Stimulated activated naive CD4-positive, alpha-beta T cell (primary cell): ENCODE results near the gene RPTOR.
"Not testable (repeated sequence)": the region's sequence is repeated elsewhere in the genome, so short reads cannot be mapped to it uniquely, and the experiment has no call there.

Source experiments
- DNase-seq, 6 experiments: peaks; one replicate each; lab custom pipeline; 2025; lab: John Stamatoyannopoulos, UW

The RPTOR gene

DNA sequence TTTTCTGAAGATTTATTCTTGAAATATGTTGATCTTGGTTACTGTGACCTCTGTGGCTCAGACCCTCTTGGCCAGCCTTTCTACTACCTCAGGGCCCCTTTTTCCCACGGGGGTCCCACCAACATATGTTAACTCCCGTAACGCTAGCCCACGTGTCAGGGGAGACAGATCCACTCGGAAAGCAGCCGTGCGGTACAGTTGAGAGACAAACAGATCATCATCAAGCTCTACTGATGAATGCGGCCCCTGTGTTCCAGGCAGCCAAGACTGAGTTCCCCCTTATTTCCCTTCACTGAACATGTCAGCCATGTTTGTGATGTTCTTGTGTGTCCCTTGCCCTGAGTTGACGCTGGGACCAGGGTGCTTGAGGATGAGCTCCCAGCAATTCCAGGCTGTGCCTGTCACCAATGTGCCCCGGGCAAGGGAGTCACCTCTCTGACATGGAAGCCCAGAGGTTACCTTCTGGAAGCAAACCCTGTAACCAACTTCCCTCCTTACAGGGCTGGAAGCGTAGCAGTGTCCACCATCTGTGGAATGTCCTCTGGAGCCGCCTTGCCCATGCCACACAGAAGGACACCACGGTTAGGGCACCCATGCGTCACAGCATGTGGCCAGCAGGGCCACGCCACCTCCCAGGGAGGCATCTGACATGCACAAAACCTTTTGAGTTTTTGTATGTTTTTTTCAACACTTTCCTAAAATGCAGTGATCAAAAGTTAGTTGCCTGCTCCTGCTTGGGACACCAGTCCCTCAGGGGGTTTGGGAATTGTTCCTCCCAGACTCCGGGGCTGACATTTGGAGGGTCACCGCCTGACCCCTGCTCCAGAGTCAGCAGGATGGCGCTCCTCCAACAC lies 253.3 kb downstream of the RPTOR start:
- no peak for DNase-seq

- peak in 1 of 6 experiments; percentile 29 for DNase-seq
Measured at GRCh38 chr17:80798595-80799537, 254.2 kb downstream of the RPTOR start.

GRCh38 chr17:80799538-80800480 lies 255.2 kb downstream of the RPTOR start:
- DNase-seq = peak in 1 of 6 experiments; percentile 29

GRCh38 chr17:80800481-80801391 lies 256.1 kb downstream of the RPTOR start:
- DNase-seq = no peak

- no peak for DNase-seq
Measured at GRCh38 chr17:80802626-80803450, 258.2 kb downstream of the RPTOR start.

DNA sequence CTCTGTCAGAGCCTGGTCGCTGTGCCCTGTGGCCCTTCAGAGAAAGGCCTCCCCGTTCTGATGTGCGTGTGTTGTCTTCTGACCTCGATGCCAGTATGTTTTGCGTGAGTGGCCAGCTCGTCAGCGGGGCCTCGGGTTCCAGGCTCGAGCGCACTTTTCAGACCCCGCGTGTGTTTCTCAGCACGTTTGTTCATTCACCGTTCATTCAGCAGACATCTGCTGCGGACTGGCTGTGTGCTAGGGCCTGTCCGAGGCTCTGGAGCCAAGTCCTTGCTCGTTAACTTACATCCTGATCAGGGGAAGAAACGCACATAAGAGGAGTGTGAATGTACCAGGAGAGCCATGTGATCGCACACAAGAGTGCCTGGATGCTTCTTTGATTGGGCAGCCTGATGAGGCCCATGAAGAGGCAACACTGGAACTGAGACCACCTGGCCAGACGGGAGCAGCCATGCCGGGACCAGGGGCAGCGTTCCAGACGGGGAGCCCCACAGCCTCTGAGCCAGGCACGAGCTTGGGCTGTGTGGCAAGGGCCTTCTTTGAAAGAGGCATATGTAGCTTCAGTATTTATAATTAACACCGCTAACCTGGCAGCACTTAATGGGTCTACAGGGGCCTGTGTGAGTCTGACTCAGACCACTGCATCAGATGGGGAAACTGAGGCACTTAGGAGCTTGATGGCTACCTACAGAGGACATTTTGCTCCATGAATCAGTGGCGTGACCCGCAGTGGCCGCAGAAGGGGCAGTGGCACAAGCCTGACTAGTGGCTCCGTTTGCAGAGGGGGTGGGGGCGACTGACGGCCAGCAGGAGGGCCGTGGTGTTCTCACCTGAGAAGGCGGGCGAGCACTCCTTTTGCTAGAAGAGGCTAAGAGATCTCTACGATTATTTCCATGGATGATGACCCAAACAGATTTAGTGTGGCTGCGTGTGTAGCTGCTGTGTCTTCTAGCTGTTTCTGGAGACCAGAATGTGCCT lies 259.1 kb downstream of the RPTOR start:
- DNase-seq = no peak

DNA sequence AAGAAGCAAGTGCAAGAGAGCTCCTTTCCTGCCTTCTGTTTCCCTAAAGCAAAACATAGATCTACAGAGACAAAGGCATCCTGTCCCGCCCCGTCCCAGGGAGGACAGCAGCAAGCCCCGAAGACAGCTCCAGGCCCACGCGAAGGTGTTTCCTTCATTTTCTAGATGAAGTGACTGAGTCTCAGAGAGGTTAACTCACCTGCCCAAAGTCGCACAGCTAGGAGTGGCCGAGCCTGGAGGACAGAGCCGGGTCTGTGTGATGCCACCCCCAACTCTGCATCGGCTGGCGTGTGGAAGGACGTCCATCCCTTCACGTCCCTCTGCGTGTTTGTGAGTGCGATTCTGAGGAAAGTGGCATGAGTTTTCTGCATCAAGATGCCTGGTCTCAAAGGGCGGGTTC lies 259.8 kb downstream of the RPTOR start:
- DNase-seq = peak in 1 of 6 experiments; percentile 48

DNA sequence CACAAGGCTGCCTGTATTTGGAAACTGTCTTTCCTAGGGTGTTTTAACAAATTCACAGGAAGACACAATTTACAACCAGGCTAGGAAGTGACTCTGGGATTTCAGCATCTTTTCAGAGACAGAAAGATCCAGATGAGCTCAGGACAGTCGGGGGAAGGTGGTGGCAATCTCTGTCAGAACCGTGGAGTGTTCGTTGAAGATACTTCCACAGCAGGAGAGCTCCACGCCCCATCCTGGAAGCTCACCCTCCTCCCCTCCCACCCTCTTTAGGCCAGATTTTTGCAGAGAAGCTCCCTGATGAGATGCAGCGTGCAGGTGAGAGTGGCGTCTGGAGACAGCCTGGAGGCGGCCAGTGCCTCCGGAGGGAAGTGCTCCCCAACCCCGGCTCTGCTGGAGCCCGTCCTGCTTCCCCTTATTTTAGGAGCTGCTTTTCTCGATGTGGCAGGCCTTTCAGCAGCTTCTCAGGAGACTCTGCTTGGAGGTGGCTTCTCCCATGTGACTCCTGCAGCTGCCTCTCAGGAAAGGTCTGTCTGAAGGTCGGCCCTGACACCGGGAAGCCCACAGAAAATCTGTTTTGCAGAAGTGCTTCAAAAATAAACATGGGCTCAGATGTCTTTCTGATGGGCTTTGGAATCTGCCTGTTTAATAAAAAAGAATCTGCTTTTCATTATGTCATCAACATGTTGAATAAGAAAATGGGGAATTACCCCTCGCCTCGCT lies 260.6 kb downstream of the RPTOR start:
- DNase-seq = no peak

DNA sequence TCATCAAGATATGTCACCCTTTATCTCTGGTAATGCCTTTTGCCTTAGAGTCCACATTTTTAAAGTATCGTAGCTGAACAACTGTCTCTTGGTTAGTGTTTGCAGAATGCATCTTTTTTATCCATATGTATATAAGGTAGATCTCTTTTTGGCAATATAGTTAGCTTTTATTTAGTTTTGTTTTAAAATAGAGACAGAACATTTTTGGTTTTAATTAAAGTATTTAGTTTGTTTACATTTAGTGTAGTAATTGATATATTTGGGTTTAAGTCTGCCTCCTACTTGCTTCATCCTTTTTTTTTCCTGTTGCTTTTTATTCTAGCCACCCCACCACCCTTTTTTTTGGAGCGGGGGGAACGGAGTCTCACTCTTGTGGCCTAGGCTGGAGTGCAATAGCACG lies 262.4 kb downstream of the RPTOR start:
- no peak for DNase-seq

- DNase-seq = no peak
Measured at GRCh38 chr17:80807882-80808281, 263.2 kb downstream of the RPTOR start.

GRCh38 chr17:80811181-80812105 lies 266.8 kb downstream of the RPTOR start:
- no peak for DNase-seq

GRCh38 chr17:80812362-80813088 lies 267.9 kb downstream of the RPTOR start:
- DNase-seq = no peak

DNA sequence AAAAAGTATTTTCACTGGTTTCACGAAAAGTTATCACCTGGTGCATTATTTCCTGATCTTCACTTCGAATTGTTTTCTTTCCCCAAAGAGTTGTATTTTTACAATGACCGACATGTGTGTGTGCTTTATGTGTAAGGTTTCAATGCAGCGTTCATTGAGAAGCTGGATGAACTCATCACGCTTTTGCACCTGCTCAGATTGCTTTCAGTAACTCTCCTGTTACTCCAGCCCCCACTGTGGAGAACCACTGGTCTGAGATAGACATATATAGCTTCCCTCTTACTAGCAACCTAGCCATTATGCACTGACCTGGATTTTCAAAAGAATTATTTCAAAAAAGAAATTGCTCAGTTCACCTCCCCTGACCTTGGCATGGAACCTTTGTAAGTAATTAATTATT lies 268.7 kb downstream of the RPTOR start:
- DNase-seq = no peak

DNA sequence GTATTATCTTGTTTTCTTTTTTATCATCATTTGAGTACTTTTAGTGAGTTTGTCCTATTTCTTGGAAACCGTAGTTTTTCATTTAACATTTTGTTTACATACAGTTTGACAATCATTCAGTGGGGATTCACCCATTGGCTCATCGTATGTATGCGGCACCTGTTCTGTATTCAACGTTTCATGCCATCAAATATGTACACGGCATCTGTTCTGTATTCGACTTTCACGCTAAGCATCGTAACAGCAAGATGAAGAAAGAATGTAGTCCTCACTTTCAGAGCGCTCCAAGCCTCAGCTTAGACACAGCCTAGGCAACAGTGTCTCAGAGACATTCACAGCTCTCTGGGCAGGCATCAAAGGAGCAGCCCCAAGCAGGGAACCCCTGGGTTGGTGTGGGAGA lies 269.9 kb downstream of the RPTOR start:
- no peak for DNase-seq

GRCh38 chr17:80815151-80815681 lies 270.6 kb downstream of the RPTOR start:
- DNase-seq = no peak

DNA sequence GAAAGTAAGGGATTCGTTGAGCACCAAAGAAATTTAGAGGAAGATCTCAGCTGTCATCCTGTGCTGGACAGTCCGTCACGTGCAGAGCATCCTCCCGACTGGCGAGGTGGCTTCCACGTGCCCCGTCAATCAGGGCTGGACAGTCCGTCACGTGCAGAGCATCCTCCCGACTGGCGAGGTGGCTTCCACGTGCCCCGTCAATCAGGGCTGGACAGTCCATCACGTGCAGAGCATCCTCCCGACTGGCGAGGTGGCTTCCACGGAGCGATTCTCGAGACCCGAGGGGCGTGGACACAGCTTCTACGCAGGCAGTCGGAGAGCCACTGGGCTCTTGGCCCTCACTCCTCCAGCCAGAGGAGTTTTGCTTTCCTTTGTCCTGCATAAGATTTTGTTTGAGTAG lies 271.1 kb downstream of the RPTOR start:
- DNase-seq = not testable (repeated sequence)
